Adrenal gland (tissue), 5 donors: ENCODE data around the gene GIMD1.

Source experiments
- CTCF ChIP-seq, 6 experiments: fragments of 450-650 bp in 4 of 6; fragments of 200-600 bp in 2 of 6; sonication (generic) in 1 of 6; IDR thresholded peaks; 1 replicate in 5 of 6; 2 replicates in 1 of 6; pipeline versions ENCODE4 v1.5.1 to v1.8.0; 2016 to 2021; ENCODE audit warnings: antibody characterized with exemption in 6 of 6, mild to moderate bottlenecking in 2 of 6, moderate library complexity in 1 of 6
- POLR2A ChIP-seq, 2 donors: fragments of 450-650 bp; IDR thresholded peaks; one replicate each; pipeline ENCODE4 v1.6.1; 2017; ENCODE audit warnings: antibody characterized with exemption in 2 of 2, mild to moderate bottlenecking in 2 of 2, moderate library complexity in 1 of 2
- donor health status: DM: no; HTN: no; CAD: no.

GRCh38 chr4:106366026-106366425, 2.6 kb downstream of the GIMD1 start:
- TF ChIP-seq CTCF (IDR thresholded peaks at IDR 0.05), result no peak
- no peak for TF ChIP-seq POLR2A (IDR thresholded peaks at IDR 0.05)
